Uterus (tissue), 4 donors: ENCODE data around the gene MRPL33. TPM values are rescaled to one million over a fixed set of nuclear protein-coding genes. Genes with fewer than 3 reads are reported as not detected.

Source experiments
- DNase-seq, 2 donors: peaks; one replicate each; pipeline ENCODE4 v3.0.0-alpha.2; 2019 to 2020
- H3K27ac ChIP-seq, 2 donors: fragments of 200-600 bp; sonication (generic); 1 replicate in 1 of 2; 2 replicates in 1 of 2; pipeline ENCODE4 v1.5.1; 2016 to 2018
- H3K27me3 ChIP-seq, 2 donors: fragments of 200-600 bp; sonication (generic); one replicate each; pipeline ENCODE4 v1.5.1; 2018 to 2019; ENCODE audit warnings: control low read depth in 1 of 2
- H3K36me3 ChIP-seq, 2 donors: fragments of 200-600 bp; sonication (generic); one replicate each; pipeline ENCODE4 v1.5.1; 2019; ENCODE audit warnings: control low read depth in 1 of 2
- H3K4me1 ChIP-seq, 2 donors: fragments of 200-600 bp; sonication (generic); one replicate each; pipeline ENCODE4 v1.5.1; 2018 to 2019; ENCODE audit warnings: control low read depth in 1 of 2
- H3K4me3 ChIP-seq, 2 donors: fragments of 200-600 bp; sonication (generic); 1 replicate in 1 of 2; 2 replicates in 1 of 2; pipeline ENCODE4 v1.5.1; 2018 to 2019; ENCODE audit warnings: mild to moderate bottlenecking in 1 of 2
- H3K9me3 ChIP-seq, 2 donors: fragments of 200-600 bp; sonication (generic); one replicate each; pipeline ENCODE4 v1.5.1; 2019; ENCODE audit warnings: control low read depth in 1 of 2
- CTCF ChIP-seq, 4 experiments: fragments of 200-600 bp in 2 of 4; fragments of 450-650 bp in 2 of 4; sonication (generic) in 2 of 4; IDR thresholded peaks; one replicate each; pipeline ENCODE4 v1.5.1; 2016 to 2019; ENCODE audit warnings: antibody characterized with exemption in 4 of 4, mild to moderate bottlenecking in 2 of 4, moderate library complexity in 1 of 4
- POLR2A ChIP-seq, 2 donors: fragments of 450-650 bp; IDR thresholded peaks; one replicate each; pipeline ENCODE4 v1.6.1; 2016; ENCODE audit warnings: antibody characterized with exemption in 2 of 2, mild to moderate bottlenecking in 1 of 2, moderate library complexity in 1 of 2
- intact Hi-C: fragments of 100-400 bp; cut with DNase I; formaldehyde crosslinking; loops from one replicate; pipeline ENCODE4 v1.15.1; 2023; ENCODE audit warnings: low total_unique reads
- total RNA-seq, 4 donors: library from RNA; depleted of rRNA in 3 of 4; stranded (reverse); fragments of >200 nt in 3 of 4; gene quantifications; one replicate each; pipeline versions ENCODE4 v1.1.0 to v1.2.4, GENCODE V29; 2014 to 2023
- donor health status: DM: yes; HTN: yes; CAD: no.

Gene MRPL33
- total RNA-seq, 4 donors from 2014 or later, result 51.7 to 404 (median 71.4) TPM

- H3K4me3 ChIP-seq, result no peak overlapping the region
- intact Hi-C loops, result no loop called here
- no peak for DNase-seq
- H3K9me3 ChIP-seq, result no peaks in the 10 kb centered on the region
- H3K27ac ChIP-seq, result no peak overlapping the region
- TF ChIP-seq POLR2A (IDR thresholded peaks at IDR 0.05) (no peak), CTCF (IDR thresholded peaks at IDR 0.05) (no peak)
- H3K4me1 ChIP-seq, result no peaks in the 10 kb centered on the region
- H3K36me3 ChIP-seq, result no peaks in the 10 kb centered on the region
- no peaks in the 10 kb centered on the region for H3K27me3 ChIP-seq
These were observed 31.0 kb downstream of the MRPL33 start for GRCh38 chr2:27802547-27802946.

GRCh38 chr2:27803046-27803445 lies 31.5 kb downstream of the MRPL33 start:
- no peaks in the 10 kb centered on the region for H3K4me1 ChIP-seq
- intact Hi-C loops, result no loop called here
- no peak overlapping the region for H3K4me3 ChIP-seq
- H3K9me3 ChIP-seq, result no peaks in the 10 kb centered on the region
- TF ChIP-seq POLR2A (IDR thresholded peaks at IDR 0.05), result no peak
- H3K27ac ChIP-seq, result no peak overlapping the region
- no peaks in the 10 kb centered on the region for H3K36me3 ChIP-seq
- no peak for DNase-seq
- H3K27me3 ChIP-seq, result no peaks in the 10 kb centered on the region

GRCh38 chr2:27804146-27804545 lies 32.6 kb downstream of the MRPL33 start:
- Histone ChIP-seq H3K4me1 (no peaks in the 10 kb centered on the region), H3K27ac (no peak overlapping the region), H3K27me3 (no peaks in the 10 kb centered on the region), H3K4me3 (no peak overlapping the region), H3K9me3 (no peaks in the 10 kb centered on the region), H3K36me3 (no peaks in the 10 kb centered on the region)
- DNase-seq, result no peak
- TF ChIP-seq POLR2A (IDR thresholded peaks at IDR 0.05), result no peak
- no peak for TF ChIP-seq CTCF (IDR thresholded peaks at IDR 0.05)
- intact Hi-C loops, result no loop called here

- Histone ChIP-seq H3K27ac (no peak overlapping the region), H3K9me3 (no peaks in the 10 kb centered on the region), H3K4me3 (no peak overlapping the region), H3K36me3 (no peaks in the 10 kb centered on the region), H3K4me1 (no peaks in the 10 kb centered on the region), H3K27me3 (no peaks in the 10 kb centered on the region)
- DNase-seq, result no peak
- TF ChIP-seq POLR2A (IDR thresholded peaks at IDR 0.05) (no peak), CTCF (IDR thresholded peaks at IDR 0.05) (no peak)
- intact Hi-C loops, result no loop called here
These were observed 33.7 kb downstream of the MRPL33 start for GRCh38 chr2:27805180-27805579.

- Histone ChIP-seq H3K27me3 (no peaks in the 10 kb centered on the region), H3K36me3 (no peaks in the 10 kb centered on the region), H3K27ac (no peak overlapping the region), H3K9me3 (no peaks in the 10 kb centered on the region), H3K4me1 (no peaks in the 10 kb centered on the region), H3K4me3 (no peak overlapping the region)
- intact Hi-C loops, result no loop called here
- DNase-seq, result no peak
- no peak for TF ChIP-seq POLR2A (IDR thresholded peaks at IDR 0.05)
- no peak for TF ChIP-seq CTCF (IDR thresholded peaks at IDR 0.05)
These were observed 35.0 kb downstream of the MRPL33 start for GRCh38 chr2:27806311-27807059.
